B cell (primary cell): ENCODE results near the gene ZNF587B. TPM values are rescaled to one million over a fixed set of nuclear protein-coding genes. Genes with fewer than 3 reads are reported as not detected.

Experiments used
- ATAC-seq: fragments of 200-7000 bp; cut with Tn5 transposase; one replicate; pipeline ENCODE4 v1.10.0; 2021; ENCODE audit warnings: low read depth, mild to moderate bottlenecking, moderate number of reproducible peaks, moderate library complexity
- CTCF ChIA-PET: fragments of 350-600 bp; sonication (Branson Sonifier 250); formaldehyde crosslinking; loops from one replicate; lab custom pipeline; 2021; ENCODE audit warnings: antibody characterized with exemption, inconsistent platforms; lab: Charles Lee
- POLR2A ChIA-PET: fragments of 350-600 bp; sonication (Branson Sonifier 250); formaldehyde crosslinking; loops from one replicate; lab custom pipeline; 2021; ENCODE audit warnings: antibody characterized with exemption; lab: Charles Lee
- DNase-seq: peaks from one replicate; pipeline ENCODE4 v3.0.0; 2013
- H2AFZ ChIP-seq: 2 replicates; pipeline ENCODE4 v1.6.1; 2012; ENCODE audit warnings: mild to moderate bottlenecking, low read depth, low read length; ENCODE audit not compliant: insufficient read depth, poor library complexity, severe bottlenecking
- H3K27ac ChIP-seq, 2 donors: 1 replicate in 1 of 2; 2 replicates in 1 of 2; pipeline ENCODE4 v1.5.1; 2012 to 2013; ENCODE audit warnings: low read length in 2 of 2, mild to moderate bottlenecking in 2 of 2, moderate library complexity in 1 of 2
- H3K27me3 ChIP-seq, 4 experiments: fragments of 200-600 bp in 1 of 4; sonication (generic) in 1 of 4; replicated peaks in 1 of 4; 1 replicate in 2 of 4; 2 replicates in 2 of 4; pipeline versions ENCODE4 v1.6.1 to v1.7.0; 2013 to 2016; ENCODE audit warnings: low read length in 3 of 4, mild to moderate bottlenecking in 2 of 4, mixed read lengths in 1 of 4, moderate library complexity in 1 of 4; ENCODE audit not compliant: insufficient read depth in 4 of 4, control insufficient read depth in 3 of 4; ENCODE audit errors: control extremely low read depth in 1 of 4
- H3K36me3 ChIP-seq, 2 experiments: replicated peaks in 1 of 2; 1 replicate in 1 of 2; 2 replicates in 1 of 2; pipeline versions ENCODE4 v1.6.1 to v1.7.1; 2013; ENCODE audit warnings: low read length in 1 of 2; ENCODE audit not compliant: insufficient read depth in 2 of 2, control insufficient read depth in 1 of 2; ENCODE audit errors: control extremely low read depth in 1 of 2, extremely low read depth in 1 of 2
- H3K4me1 ChIP-seq, 2 donors: fragments of 200-600 bp in 1 of 2; sonication (generic) in 1 of 2; 1 replicate in 1 of 2; 2 replicates in 1 of 2; pipeline versions ENCODE4 v1.5.1 to v1.6.1; 2013 to 2017; ENCODE audit warnings: low read length in 2 of 2; ENCODE audit not compliant: control insufficient read depth in 2 of 2, insufficient read depth in 2 of 2
- H3K4me2 ChIP-seq: replicated peaks from 2 replicates; pipeline ENCODE3; 2012; ENCODE audit warnings: mild to moderate bottlenecking, low read depth, low read length; ENCODE audit not compliant: poor library complexity, severe bottlenecking
- H3K4me3 ChIP-seq, 5 experiments: fragments of 200-600 bp in 1 of 5; sonication (generic) in 1 of 5; 1 replicate in 3 of 5; 2 replicates in 2 of 5; pipeline versions ENCODE4 v1.5.1 to v1.7.0; 2011 to 2016; ENCODE audit warnings: low read length in 4 of 5, mild to moderate bottlenecking in 4 of 5, low read depth in 2 of 5, control low read depth in 1 of 5, moderate library complexity in 1 of 5; ENCODE audit not compliant: insufficient read depth in 1 of 5; ENCODE audit errors: control extremely low read depth in 1 of 5, extremely low read depth in 1 of 5
- H3K79me2 ChIP-seq: fragments of 200-600 bp; sonication (generic); one replicate; pipeline ENCODE4 v1.6.0; 2016; ENCODE audit warnings: low read length; ENCODE audit not compliant: control insufficient read depth, insufficient read depth
- H3K9ac ChIP-seq: fragments of 200-600 bp; sonication (generic); 2 replicates; pipeline ENCODE4 v1.6.1; 2017; ENCODE audit warnings: mild to moderate bottlenecking, low read length, moderate library complexity
- H3K9me3 ChIP-seq, 3 donors: one replicate each; pipeline versions ENCODE4 v1.6.1 to v1.7.1; 2013; ENCODE audit warnings: low read length in 2 of 3; ENCODE audit not compliant: control insufficient read depth in 2 of 3, insufficient read depth in 1 of 3; ENCODE audit errors: control extremely low read depth in 1 of 3
- H4K20me1 ChIP-seq: 2 replicates; pipeline ENCODE4 v1.6.0; 2012; ENCODE audit warnings: mild to moderate bottlenecking, low read length; ENCODE audit not compliant: insufficient read depth, control insufficient read depth, poor library complexity, severe bottlenecking
- H3K27ac Mint-ChIP-seq: one replicate; pipeline ENCODE4 v1.8.0; 2021; ENCODE audit warnings: mixed read lengths
- H3K27me3 Mint-ChIP-seq: one replicate; pipeline ENCODE4 v1.8.0; 2021; ENCODE audit warnings: mixed read lengths
- H3K4me1 Mint-ChIP-seq: one replicate; pipeline ENCODE4 v1.8.0; 2021; ENCODE audit warnings: mixed read lengths
- H3K4me3 Mint-ChIP-seq: one replicate; pipeline ENCODE4 v1.8.0; 2021; ENCODE audit warnings: mixed read lengths
- H3K9me3 Mint-ChIP-seq: one replicate; pipeline ENCODE4 v1.8.0; 2022; ENCODE audit warnings: mixed read lengths; ENCODE audit not compliant: insufficient read depth
- EZH2 ChIP-seq: IDR thresholded peaks from 2 replicates; pipeline ENCODE4 v1.6.1; 2012; ENCODE audit warnings: borderline replicate concordance, low read depth, mild to moderate bottlenecking, moderate library complexity, low read length; ENCODE audit not compliant: insufficient read depth, poor library complexity, severe bottlenecking
- WGBS: methylation state at CpG from one replicate; pipeline ENCODE4 v1.1.5; 2013; ENCODE audit warnings: missing lambda C conversion rate; ENCODE audit not compliant: insufficient coverage; 5-methylcytosine and 5-hydroxymethylcytosine counted together
- intact Hi-C: fragments of 100-400 bp; cut with micrococcal nuclease; formaldehyde crosslinking; loops from one replicate; pipeline ENCODE4 v1.10.0; 2022
- polyA minus RNA-seq: library from RNA; depleted of rRNA, polyadenylated mRNA; stranded (reverse); fragments of >200 nt; gene quantifications from 2 replicates; pipeline ENCODE4 v1.2.3, GENCODE V29; 2012
- polyA plus RNA-seq: library from polyadenylated mRNA; depleted of rRNA; stranded (reverse); fragments of >200 nt; gene quantifications from 2 replicates; pipeline ENCODE4 v1.2.3, GENCODE V29; 2012
- total RNA-seq, 2 donors: library from RNA; stranded (reverse); fragments of 120-200 nt in 1 of 2; gene quantifications; 1 replicate in 1 of 2; 2 replicates in 1 of 2; pipeline versions ENCODE4 v1.2.3 to v1.2.4, GENCODE V29; 2013 to 2022
- TF ChIP-seq, protein P1 (sequence below): fragments of 200-600 bp; IDR thresholded peaks from one replicate; pipeline ENCODE4 v1.8.0; 2022; ENCODE audit warnings: antibody characterized with exemption, mild to moderate bottlenecking

The ZNF587B gene
- total RNA-seq (29.1 and 31.5 TPM in 2 replicates), polyA plus RNA-seq (9.9 and 18.1 TPM in 2 replicates), polyA minus RNA-seq (14.5 and 17.0 TPM in 2 replicates)
- 23.6 TPM for total RNA-seq (2013)

DNA sequence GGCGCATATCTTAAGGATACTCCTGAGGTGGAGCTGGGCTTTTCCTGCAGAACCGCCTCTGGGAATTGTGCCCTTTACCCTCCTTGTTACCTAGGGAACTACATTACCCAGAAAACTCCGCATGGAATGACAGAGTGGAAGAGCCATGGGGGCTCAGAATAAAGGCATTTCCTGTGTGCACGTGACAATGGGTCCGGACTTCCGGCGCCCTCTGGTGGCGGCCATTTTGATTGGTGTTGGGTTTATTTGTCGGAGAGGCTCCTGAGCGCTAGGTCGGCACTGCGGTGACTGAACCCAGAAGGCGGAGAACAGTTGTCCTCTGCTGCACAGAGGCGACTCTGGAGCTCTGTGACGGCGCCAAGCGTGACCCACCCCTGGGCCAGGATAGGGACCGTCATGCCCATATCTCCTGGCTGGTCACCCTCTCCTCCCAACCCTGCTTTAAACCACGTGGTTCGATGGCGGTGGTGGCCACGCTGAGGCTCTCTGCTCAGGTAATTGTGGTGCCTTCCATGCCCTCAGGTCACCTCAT, at the start of gene ZNF587B:
Gene ZNF587B, plus strand, starts transcription at position 229 of the 532 bp plus-strand sequence. Its CDS starts 230 bp downstream, at position 459.
- Histone ChIP-seq H2AFZ (no peak within 1 kb of the TSS), H3K4me1 (no peaks in the 10 kb centered on the region), H4K20me1 (peaks cover 22% of the 10 kb centered on the region), H3K27me3 (no peaks in the 10 kb centered on the region), H3K9ac (no peak within 1 kb of the TSS), H3K27ac (no peak within 1 kb of the TSS), H3K36me3 (peaks cover 0 to 11% of the 10 kb centered on the region in 2 experiments), H3K4me2 (no peak within 1 kb of the TSS), H3K79me2 (peaks cover 71% of the 10 kb centered on the region), H3K4me3 (no peak within 1 kb of the TSS), H3K9me3 (peaks cover 0 to 9% (median 0%) of the 10 kb centered on the region in 3 donors)
- H3K27ac Mint-ChIP-seq = no peak within 1 kb of the TSS
- 83% methylated on average over 20 of the region's 22 CpGs for WGBS
- no peak within 1 kb of the TSS for H3K4me3 Mint-ChIP-seq
- intact Hi-C loops = no loop called here
- no peaks in the 10 kb centered on the region for H3K9me3 Mint-ChIP-seq
- ChIA-PET POLR2A (no interaction called here), CTCF (no interaction called here)
- ATAC-seq (no peak), DNase-seq (peak; percentile 42)
- peaks cover 7% of the 10 kb centered on the region for H3K4me1 Mint-ChIP-seq
- no peaks in the 10 kb centered on the region for H3K27me3 Mint-ChIP-seq
- no peak for TF ChIP-seq EZH2
- TF ChIP-seq, protein P1, sequence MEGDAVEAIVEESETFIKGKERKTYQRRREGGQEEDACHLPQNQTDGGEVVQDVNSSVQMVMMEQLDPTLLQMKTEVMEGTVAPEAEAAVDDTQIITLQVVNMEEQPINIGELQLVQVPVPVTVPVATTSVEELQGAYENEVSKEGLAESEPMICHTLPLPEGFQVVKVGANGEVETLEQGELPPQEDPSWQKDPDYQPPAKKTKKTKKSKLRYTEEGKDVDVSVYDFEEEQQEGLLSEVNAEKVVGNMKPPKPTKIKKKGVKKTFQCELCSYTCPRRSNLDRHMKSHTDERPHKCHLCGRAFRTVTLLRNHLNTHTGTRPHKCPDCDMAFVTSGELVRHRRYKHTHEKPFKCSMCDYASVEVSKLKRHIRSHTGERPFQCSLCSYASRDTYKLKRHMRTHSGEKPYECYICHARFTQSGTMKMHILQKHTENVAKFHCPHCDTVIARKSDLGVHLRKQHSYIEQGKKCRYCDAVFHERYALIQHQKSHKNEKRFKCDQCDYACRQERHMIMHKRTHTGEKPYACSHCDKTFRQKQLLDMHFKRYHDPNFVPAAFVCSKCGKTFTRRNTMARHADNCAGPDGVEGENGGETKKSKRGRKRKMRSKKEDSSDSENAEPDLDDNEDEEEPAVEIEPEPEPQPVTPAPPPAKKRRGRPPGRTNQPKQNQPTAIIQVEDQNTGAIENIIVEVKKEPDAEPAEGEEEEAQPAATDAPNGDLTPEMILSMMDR = peak; percentile 39

DNA sequence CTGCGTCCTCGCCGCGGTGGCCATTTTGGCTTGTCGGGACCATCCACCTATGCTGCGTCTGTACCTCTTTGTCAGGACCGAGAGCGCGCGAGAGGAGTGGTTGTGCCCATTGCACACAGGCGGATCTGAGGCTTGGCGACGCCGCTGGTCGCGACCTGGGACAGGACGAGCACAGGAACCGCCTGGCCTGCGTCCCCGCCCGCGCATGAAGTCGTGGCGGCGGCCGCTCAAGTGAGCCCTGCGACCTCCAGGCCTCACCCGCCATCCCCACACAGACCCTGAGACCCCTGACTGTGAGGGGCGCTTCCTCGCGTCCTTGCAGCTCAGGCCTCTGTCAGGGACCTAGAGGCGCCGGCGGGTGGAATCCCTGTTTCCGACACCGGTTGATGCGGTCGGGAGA, 43.8 kb upstream of the ZNF587B start:
- H3K9me3 ChIP-seq = peaks cover 0 to 49% (median 3%) of the 10 kb centered on the region in 3 donors
- ChIA-PET CTCF (no interaction called here), POLR2A (no interaction called here)
- Mint-ChIP-seq H3K27ac (no peak overlapping the region), H3K27me3 (no peaks in the 10 kb centered on the region), H3K4me1 (peaks cover 9% of the 10 kb centered on the region), H3K9me3 (peaks cover 7% of the 10 kb centered on the region), H3K4me3 (no peak overlapping the region)
- intact Hi-C loops = no loop called here
- no peak overlapping the region for H3K9ac ChIP-seq
- ATAC-seq = no peak
- H3K4me3 ChIP-seq = no peak overlapping the region
- H2AFZ ChIP-seq = no peak overlapping the region
- H3K27me3 ChIP-seq = no peaks in the 10 kb centered on the region
- peaks cover 13% of the 10 kb centered on the region for H4K20me1 ChIP-seq
- H3K27ac ChIP-seq = no peak overlapping the region
- 95% methylated on average over 38 of the region's 38 CpGs for WGBS
- H3K79me2 ChIP-seq = peaks cover 72% of the 10 kb centered on the region
- peaks cover 0 to 18% of the 10 kb centered on the region in 2 experiments for H3K36me3 ChIP-seq
- H3K4me1 ChIP-seq = no peaks in the 10 kb centered on the region
- TF ChIP-seq, protein P1 = no peak
- no peak for TF ChIP-seq EZH2
- DNase-seq = no peak
- H3K4me2 ChIP-seq = no peak overlapping the region
